CD4-positive, alpha-beta T cell (primary cell): ENCODE measurements around the gene APOC3. TPM values are rescaled to one million over a fixed set of nuclear protein-coding genes. Genes with fewer than 3 reads are reported as not detected.
"Not testable (repeated sequence)": the region's sequence is repeated elsewhere in the genome, so short reads cannot be mapped to it uniquely, and the experiment has no call there.

Experiments used
- ATAC-seq: fragments of 200-7000 bp; cut with Tn5 transposase; one replicate; pipeline ENCODE4 v1.10.0; 2022; ENCODE audit warnings: mild to moderate bottlenecking; ENCODE audit not compliant: poor library complexity
- CTCF ChIA-PET: fragments of 350-600 bp; sonication (Branson Sonifier 250); formaldehyde crosslinking; loops from one replicate; lab custom pipeline; 2021; ENCODE audit warnings: antibody characterized with exemption, inconsistent platforms; lab: Charles Lee
- POLR2A ChIA-PET: fragments of 350-600 bp; sonication (Branson Sonifier 250); formaldehyde crosslinking; loops from one replicate; lab custom pipeline; 2021; ENCODE audit warnings: antibody characterized with exemption, inconsistent platforms; lab: Charles Lee
- DNase-seq, 14 experiments: peaks; one replicate each; pipeline ENCODE4 v3.0.0-alpha.2; 2013 to 2020; ENCODE audit warnings: mixed read lengths in 2 of 14
- H3K27ac ChIP-seq, 2 donors: one replicate each; pipeline versions ENCODE4 v1.5.1 to v1.7.0; 2013; ENCODE audit warnings: low read length in 2 of 2, low read depth in 1 of 2, mild to moderate bottlenecking in 1 of 2
- H3K27me3 ChIP-seq, 2 experiments: 1 replicate in 1 of 2; 2 replicates in 1 of 2; pipeline versions ENCODE4 v1.6.1 to v1.7.0; 2013; ENCODE audit warnings: low read length in 2 of 2, control low read depth in 1 of 2, mild to moderate bottlenecking in 1 of 2, moderate library complexity in 1 of 2; ENCODE audit not compliant: insufficient read depth in 2 of 2, control insufficient read depth in 1 of 2
- H3K36me3 ChIP-seq: one replicate; pipeline ENCODE4 v1.6.1; 2013; ENCODE audit warnings: low read length, control low read depth; ENCODE audit not compliant: insufficient read depth
- H3K4me1 ChIP-seq: one replicate; pipeline ENCODE4 v1.6.1; 2013; ENCODE audit warnings: low read length, control low read depth; ENCODE audit not compliant: insufficient read depth
- H3K4me3 ChIP-seq: one replicate; pipeline ENCODE4 v1.5.1; 2013; ENCODE audit warnings: mild to moderate bottlenecking, low read length, moderate library complexity
- H3K9me3 ChIP-seq, 2 experiments: 1 replicate in 1 of 2; 2 replicates in 1 of 2; pipeline versions ENCODE4 v1.6.1 to v1.7.0; 2013; ENCODE audit warnings: low read length in 2 of 2, mild to moderate bottlenecking in 2 of 2, control low read depth in 1 of 2, moderate library complexity in 1 of 2; ENCODE audit not compliant: control insufficient read depth in 1 of 2, insufficient read depth in 1 of 2
- H3K27ac Mint-ChIP-seq: one replicate; pipeline ENCODE4 v1.8.0; 2020; ENCODE audit warnings: mixed read lengths
- H3K27me3 Mint-ChIP-seq: one replicate; pipeline ENCODE4 v1.8.0; 2021; ENCODE audit warnings: mixed read lengths
- H3K36me3 Mint-ChIP-seq: one replicate; pipeline ENCODE4 v1.8.0; 2021; ENCODE audit warnings: low read depth, mixed read lengths
- H3K4me1 Mint-ChIP-seq: one replicate; pipeline ENCODE4 v1.8.0; 2021; ENCODE audit warnings: low read depth, mixed read lengths
- H3K4me3 Mint-ChIP-seq: one replicate; pipeline ENCODE4 v1.8.0; 2020; ENCODE audit warnings: mild to moderate bottlenecking, mixed read lengths
- H3K9me3 Mint-ChIP-seq: one replicate; pipeline ENCODE4 v1.8.0; 2020; ENCODE audit warnings: mixed read lengths
- CTCF ChIP-seq: fragments of 200-600 bp; IDR thresholded peaks from one replicate; pipeline ENCODE4 v1.8.0; 2022; ENCODE audit warnings: antibody characterized with exemption, mild to moderate bottlenecking
- intact Hi-C, 2 experiments: fragments of 100-400 bp; cut with DNase I in 1 of 2; cut with micrococcal nuclease in 1 of 2; formaldehyde crosslinking; loops; one replicate each; pipeline versions ENCODE4 v1.15.1 to v1.9.0; 2023 to 2025; cut with DNase I, micrococcal nuclease
- total RNA-seq, 174 experiments: library from RNA in 2 of 174; stranded (reverse) in 2 of 174; gene quantifications; one replicate each; pipeline ENCODE4 v1.2.3 and lab custom pipeline; 2021 to 2026

Gene APOC3
- total RNA-seq, 2 experiments from 2014 or later: not detected

- Mint-ChIP-seq H3K27ac (no peak overlapping the region), H3K27me3 (peaks cover 20% of the 10 kb centered on the region), H3K4me3 (no peak overlapping the region), H3K4me1 (no peaks in the 10 kb centered on the region), H3K9me3 (no peaks in the 10 kb centered on the region), H3K36me3 (no peaks in the 10 kb centered on the region)
- no peaks in the 10 kb centered on the region for H3K36me3 ChIP-seq
- DNase-seq (no peak), ATAC-seq (no peak)
- peaks cover 0 to 2% of the 10 kb centered on the region in 2 experiments for H3K27me3 ChIP-seq
- TF ChIP-seq CTCF: no peak
- POLR2A ChIA-PET: no interaction called here
- no peak overlapping the region for H3K27ac ChIP-seq
- CTCF ChIA-PET: interaction anchor here (2.1 kb wide), 1 partner anchor 9 kb away, joined by 8 read pairs; the partner anchor contains the start of gene APOA5
- H3K4me3 ChIP-seq: no peak overlapping the region
- intact Hi-C loops: no loop called here
- no peaks in the 10 kb centered on the region for H3K9me3 ChIP-seq
- H3K4me1 ChIP-seq: no peaks in the 10 kb centered on the region
Observed at GRCh38 chr11:116800610-116801009, 29.1 kb upstream of the APOC3 start.

GRCh38 chr11:116801662-116802061, 28.0 kb upstream of the APOC3 start:
- peaks cover 17% of the 10 kb centered on the region for H3K27me3 Mint-ChIP-seq
- H3K9me3 Mint-ChIP-seq, DNase-seq, H3K36me3 ChIP-seq, intact Hi-C loops, POLR2A ChIA-PET, H3K4me1 ChIP-seq, ATAC-seq, H3K4me3 Mint-ChIP-seq, H3K4me3 ChIP-seq, H3K4me1 Mint-ChIP-seq, H3K27me3 ChIP-seq, H3K27ac ChIP-seq, H3K9me3 ChIP-seq, CTCF ChIA-PET, H3K36me3 Mint-ChIP-seq, H3K27ac Mint-ChIP-seq: not testable (repeated sequence)

- CTCF ChIA-PET: no interaction called here
- peaks cover 18% of the 10 kb centered on the region for H3K27me3 Mint-ChIP-seq
- no peaks in the 10 kb centered on the region for H3K36me3 ChIP-seq
- no peak for TF ChIP-seq CTCF
- H3K27ac Mint-ChIP-seq: no peak overlapping the region
- POLR2A ChIA-PET: no interaction called here
- ATAC-seq: no peak
- no peaks in the 10 kb centered on the region for H3K36me3 Mint-ChIP-seq
- no peak overlapping the region for H3K4me3 Mint-ChIP-seq
- H3K4me1 ChIP-seq: no peaks in the 10 kb centered on the region
- intact Hi-C loops: no loop called here
- no peak for DNase-seq
- no peaks in the 10 kb centered on the region for H3K4me1 Mint-ChIP-seq
- H3K9me3 Mint-ChIP-seq: no peaks in the 10 kb centered on the region
- H3K9me3 ChIP-seq: no peaks in the 10 kb centered on the region
- H3K4me3 ChIP-seq: no peak overlapping the region
- no peak overlapping the region for H3K27ac ChIP-seq
- peaks cover 0 to 2% of the 10 kb centered on the region in 2 experiments for H3K27me3 ChIP-seq
Observed at GRCh38 chr11:116804001-116804400, 25.7 kb upstream of the APOC3 start.

- no peaks in the 10 kb centered on the region for H3K4me1 ChIP-seq
- ATAC-seq (no peak), DNase-seq (no peak)
- H3K27ac ChIP-seq: no peak overlapping the region
- H3K9me3 ChIP-seq: no peaks in the 10 kb centered on the region
- intact Hi-C loops: no loop called here
- no peak overlapping the region for H3K4me3 Mint-ChIP-seq
- no peaks in the 10 kb centered on the region for H3K27me3 ChIP-seq
- H3K9me3 Mint-ChIP-seq: no peaks in the 10 kb centered on the region
- no peak overlapping the region for H3K4me3 ChIP-seq
- peaks cover 8% of the 10 kb centered on the region for H3K27me3 Mint-ChIP-seq
- H3K36me3 ChIP-seq: no peaks in the 10 kb centered on the region
- ChIA-PET CTCF (no interaction called here), POLR2A (no interaction called here)
- no peak for TF ChIP-seq CTCF
- no peaks in the 10 kb centered on the region for H3K4me1 Mint-ChIP-seq
- no peaks in the 10 kb centered on the region for H3K36me3 Mint-ChIP-seq
- no peak overlapping the region for H3K27ac Mint-ChIP-seq
Observed at GRCh38 chr11:116807601-116808261, 22.0 kb upstream of the APOC3 start.
